Ishikawa (cell line): ENCODE data around the gene CYP2B6.

Source experiments
- CEBPB ChIP-seq: IDR thresholded peaks from 2 replicates; pipeline ENCODE4 v1.6.1; 2012
- CREB1 ChIP-seq: IDR thresholded peaks from 2 replicates; pipeline ENCODE4 v1.6.1; 2012; ENCODE audit warnings: low read depth
- EGR1 ChIP-seq: IDR thresholded peaks from 2 replicates; pipeline ENCODE4 v1.6.1; 2012
- EP300 ChIP-seq: IDR thresholded peaks from 2 replicates; pipeline ENCODE4 v1.6.1; 2012; ENCODE audit warnings: borderline replicate concordance
- FOXM1 ChIP-seq: IDR thresholded peaks from 2 replicates; pipeline ENCODE4 v1.6.1; 2012; ENCODE audit warnings: low read depth, borderline replicate concordance
- MAX ChIP-seq: IDR thresholded peaks from 2 replicates; pipeline ENCODE4 v1.6.1; 2012
- NFIC ChIP-seq: IDR thresholded peaks from 2 replicates; pipeline ENCODE4 v1.6.1; 2012
- RAD21 ChIP-seq: IDR thresholded peaks from 2 replicates; pipeline ENCODE4 v1.6.1; 2012; ENCODE audit warnings: low read depth
- REST ChIP-seq: IDR thresholded peaks from 2 replicates; pipeline ENCODE4 v1.6.1; 2012; ENCODE audit warnings: low read depth, mild to moderate bottlenecking
- TAF1 ChIP-seq: IDR thresholded peaks from 2 replicates; pipeline ENCODE4 v1.6.1; 2012; ENCODE audit warnings: low read depth, mild to moderate bottlenecking
- TCF12 ChIP-seq: IDR thresholded peaks from 2 replicates; pipeline ENCODE4 v1.6.1; 2012; ENCODE audit warnings: low read depth
- TEAD4 ChIP-seq: IDR thresholded peaks from 2 replicates; pipeline ENCODE4 v1.6.1; 2012
- YY1 ChIP-seq: IDR thresholded peaks from 2 replicates; pipeline ENCODE4 v1.6.1; 2012; ENCODE audit warnings: low read depth
- ZBTB7A ChIP-seq: IDR thresholded peaks from 2 replicates; pipeline ENCODE4 v1.6.1; 2012; ENCODE audit warnings: low read depth
- TF ChIP-seq, protein P1 (sequence below): IDR thresholded peaks from 2 replicates; pipeline ENCODE4 v1.6.1; 2012

Gene CYP2B6

DNA sequence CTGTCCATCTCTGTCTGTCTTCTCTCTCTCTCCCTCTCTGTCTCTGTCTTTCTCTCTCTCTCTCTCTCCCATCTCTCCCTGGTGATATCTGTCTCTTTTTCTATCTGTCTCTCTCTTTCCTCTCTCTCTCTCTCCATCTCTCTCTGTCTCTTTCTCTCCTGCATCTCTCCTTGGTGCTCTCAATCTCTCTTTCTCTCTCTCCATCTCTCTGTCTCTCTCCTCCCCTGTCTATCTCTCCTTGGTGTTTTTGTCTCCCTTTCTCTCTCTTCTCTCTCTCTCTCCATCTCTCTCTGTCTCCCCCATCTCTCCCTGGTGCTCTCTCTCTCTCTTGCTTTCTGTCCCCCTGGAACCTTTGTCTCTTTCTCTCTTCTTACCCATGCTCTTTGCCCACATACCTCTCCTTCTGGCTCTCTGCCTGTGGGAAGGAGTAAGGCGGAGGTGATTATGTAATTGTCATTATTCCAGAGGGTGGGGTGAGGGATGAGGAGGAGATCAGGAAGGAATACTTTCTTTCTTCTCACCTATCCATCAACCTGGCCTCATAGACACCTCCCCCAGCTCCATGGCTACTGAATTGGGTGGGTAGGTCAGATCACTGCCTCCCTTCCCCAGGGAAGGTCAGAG is 30.9 kb upstream of the CYP2B6 start:
- TF ChIP-seq FOXM1 (no peak), REST (no peak), TAF1 (no peak), MAX (no peak), CREB1 (no peak)

- TF ChIP-seq NFIC (no peak), TCF12 (no peak), TAF1 (no peak), EP300 (no peak), YY1 (no peak), CEBPB (no peak), CREB1 (no peak), FOXM1 (no peak), EGR1 (no peak), REST (no peak), RAD21 (no peak), ZBTB7A (no peak), TEAD4 (no peak)
- TF ChIP-seq, protein P1, sequence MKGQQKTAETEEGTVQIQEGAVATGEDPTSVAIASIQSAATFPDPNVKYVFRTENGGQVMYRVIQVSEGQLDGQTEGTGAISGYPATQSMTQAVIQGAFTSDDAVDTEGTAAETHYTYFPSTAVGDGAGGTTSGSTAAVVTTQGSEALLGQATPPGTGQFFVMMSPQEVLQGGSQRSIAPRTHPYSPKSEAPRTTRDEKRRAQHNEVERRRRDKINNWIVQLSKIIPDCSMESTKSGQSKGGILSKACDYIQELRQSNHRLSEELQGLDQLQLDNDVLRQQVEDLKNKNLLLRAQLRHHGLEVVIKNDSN: no peak
Observed at GRCh38 chr19:40960780-40961179, 30.3 kb upstream of the CYP2B6 start.

DNA sequence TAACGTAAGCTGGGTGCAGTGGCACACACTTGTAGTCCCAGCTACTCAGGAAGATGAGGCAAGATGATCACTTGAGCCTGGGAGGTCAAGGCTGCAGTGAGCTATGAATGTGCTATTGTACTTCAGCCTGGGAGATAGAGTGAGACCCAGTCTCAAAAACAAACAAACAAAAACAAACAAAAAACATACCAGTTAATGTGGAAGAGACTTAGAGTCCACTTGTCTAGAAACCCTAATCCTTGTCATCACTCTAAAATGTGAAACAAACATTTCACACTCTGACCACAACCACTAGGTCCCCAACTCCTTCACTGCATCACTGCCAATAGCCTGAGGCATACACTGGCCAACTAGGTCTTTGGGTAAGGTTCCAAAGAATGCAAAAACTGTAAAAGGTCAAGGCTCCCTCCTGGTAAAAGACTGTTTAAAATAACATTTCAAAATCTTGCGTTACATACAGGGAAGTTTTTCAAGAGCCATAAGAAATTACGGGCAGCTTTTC is 28.6 kb upstream of the CYP2B6 start:
- no peak for TF ChIP-seq TCF12
- TF ChIP-seq EP300: no peak
- TF ChIP-seq, protein P1: no peak
- no peak for TF ChIP-seq TAF1
- TF ChIP-seq TEAD4: no peak
- no peak for TF ChIP-seq CEBPB
- no peak for TF ChIP-seq REST
- no peak for TF ChIP-seq NFIC
- no peak for TF ChIP-seq CREB1
- no peak for TF ChIP-seq ZBTB7A
- TF ChIP-seq MAX: no peak
- no peak for TF ChIP-seq RAD21
- no peak for TF ChIP-seq YY1

- TF ChIP-seq EGR1 (no peak), RAD21 (peak; percentile 71)
Observed at GRCh38 chr19:40974633-40975037, 16.4 kb upstream of the CYP2B6 start.

- TF ChIP-seq, protein P1: no peak
- TF ChIP-seq CREB1 (no peak), FOXM1 (no peak), EP300 (no peak), CEBPB (no peak)
Observed at GRCh38 chr19:40976134-40976533, 14.9 kb upstream of the CYP2B6 start.
